D341Med (cell line): Measurements from ENCODE around the gene MRPL32.
"Not testable (repeated sequence)": the region's sequence is repeated elsewhere in the genome, so short reads cannot be mapped to it uniquely, and the experiment has no call there.

Experiments used
- DNase-seq: peaks from one replicate; pipeline ENCODE4 v3.0.0; 2012; ENCODE audit warnings: low spot score

MRPL32 gene

DNA sequence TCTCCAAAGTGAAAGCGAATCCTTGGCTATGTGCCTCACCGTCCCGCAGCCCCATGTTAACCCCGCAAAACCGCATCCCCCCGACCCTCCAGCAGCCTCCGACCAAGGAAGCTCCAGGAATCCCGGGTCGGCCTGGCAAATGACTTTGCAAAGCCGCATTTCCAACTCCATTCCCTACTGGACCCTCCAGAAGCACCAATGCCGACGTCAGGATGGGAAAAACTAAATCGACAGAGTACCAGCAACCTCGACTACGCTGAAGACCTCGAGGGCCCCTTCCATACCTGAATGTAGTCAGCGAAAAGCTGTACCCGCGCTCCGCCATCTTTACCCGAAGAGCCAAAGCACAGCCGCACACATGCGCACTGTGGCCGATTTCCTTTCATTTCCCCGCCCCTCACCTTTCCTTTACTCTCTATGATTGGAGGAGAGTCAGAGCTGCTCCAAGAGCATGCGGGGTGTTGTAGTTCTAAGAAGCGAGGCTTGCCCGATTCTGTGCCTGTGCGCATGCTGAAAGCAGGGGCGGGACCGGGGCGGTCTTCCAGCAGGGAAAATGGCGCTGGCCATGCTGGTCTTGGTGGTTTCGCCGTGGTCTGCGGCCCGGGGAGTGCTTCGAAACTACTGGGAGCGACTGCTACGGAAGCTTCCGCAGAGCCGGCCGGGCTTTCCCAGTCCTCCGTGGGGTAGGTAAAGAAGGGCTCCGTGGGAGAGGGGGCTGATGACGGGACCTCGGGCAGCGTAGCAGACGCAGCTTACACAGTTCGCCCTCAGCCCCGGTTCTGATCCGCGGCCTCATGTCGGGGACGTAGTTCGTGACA is at the start of gene MRPL32, which contains the start of gene PSMA2:
Gene MRPL32, plus strand, starts transcription at position 543 of the 818 bp plus-strand sequence. Its CDS starts 11 bp downstream, at position 554.
Gene PSMA2, minus strand, starts transcription at position 341 of the 818 bp plus-strand sequence. Its CDS starts 16 bp downstream, at position 325.
- DNase-seq: peak; percentile 94

DNA sequence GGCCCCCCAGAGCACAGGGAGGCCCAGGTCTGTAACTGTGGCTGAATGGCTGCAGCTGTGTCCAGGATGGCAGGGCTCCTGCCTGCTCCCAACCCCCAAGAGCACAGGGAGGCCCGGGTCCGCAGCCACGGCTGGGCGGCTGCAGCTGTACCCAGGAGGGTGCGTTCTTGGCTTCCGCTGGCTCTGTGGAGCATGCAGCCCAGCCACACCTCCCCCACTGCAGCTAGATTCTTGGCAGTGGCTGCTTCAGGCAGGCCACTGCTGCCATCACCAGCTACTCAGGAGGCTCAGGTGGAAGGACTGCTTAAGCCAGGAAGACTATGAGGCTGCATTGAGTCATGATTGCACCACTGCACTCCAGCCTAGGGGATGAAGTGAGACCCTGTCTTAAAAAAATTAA is 48.2 kb upstream of the MRPL32 start:
- DNase-seq: no peak

GRCh38 chr7:42885183-42885582 is 47.0 kb upstream of the MRPL32 start:
- DNase-seq: not testable (repeated sequence)

DNA sequence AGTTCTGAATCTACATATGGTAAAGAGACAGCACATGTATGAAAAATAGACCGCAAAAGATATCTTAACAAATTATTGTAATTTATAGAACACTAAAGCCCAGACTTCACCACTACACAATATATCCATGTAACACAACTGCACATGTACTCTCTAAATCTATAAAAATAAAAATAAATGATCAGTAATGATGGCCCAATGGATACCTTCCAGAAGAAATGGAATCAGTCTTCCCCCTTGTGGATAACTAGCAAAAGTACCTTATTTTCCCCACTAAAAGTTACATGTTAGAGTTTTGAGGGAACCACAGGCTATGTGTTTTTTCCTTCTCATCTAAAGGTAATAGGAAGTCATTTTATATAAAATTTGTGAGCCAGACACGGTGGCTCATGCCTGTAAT is 46.0 kb upstream of the MRPL32 start:
- no peak for DNase-seq

- DNase-seq: no peak
These were observed 45.2 kb upstream of the MRPL32 start for GRCh38 chr7:42886893-42887505.

DNA sequence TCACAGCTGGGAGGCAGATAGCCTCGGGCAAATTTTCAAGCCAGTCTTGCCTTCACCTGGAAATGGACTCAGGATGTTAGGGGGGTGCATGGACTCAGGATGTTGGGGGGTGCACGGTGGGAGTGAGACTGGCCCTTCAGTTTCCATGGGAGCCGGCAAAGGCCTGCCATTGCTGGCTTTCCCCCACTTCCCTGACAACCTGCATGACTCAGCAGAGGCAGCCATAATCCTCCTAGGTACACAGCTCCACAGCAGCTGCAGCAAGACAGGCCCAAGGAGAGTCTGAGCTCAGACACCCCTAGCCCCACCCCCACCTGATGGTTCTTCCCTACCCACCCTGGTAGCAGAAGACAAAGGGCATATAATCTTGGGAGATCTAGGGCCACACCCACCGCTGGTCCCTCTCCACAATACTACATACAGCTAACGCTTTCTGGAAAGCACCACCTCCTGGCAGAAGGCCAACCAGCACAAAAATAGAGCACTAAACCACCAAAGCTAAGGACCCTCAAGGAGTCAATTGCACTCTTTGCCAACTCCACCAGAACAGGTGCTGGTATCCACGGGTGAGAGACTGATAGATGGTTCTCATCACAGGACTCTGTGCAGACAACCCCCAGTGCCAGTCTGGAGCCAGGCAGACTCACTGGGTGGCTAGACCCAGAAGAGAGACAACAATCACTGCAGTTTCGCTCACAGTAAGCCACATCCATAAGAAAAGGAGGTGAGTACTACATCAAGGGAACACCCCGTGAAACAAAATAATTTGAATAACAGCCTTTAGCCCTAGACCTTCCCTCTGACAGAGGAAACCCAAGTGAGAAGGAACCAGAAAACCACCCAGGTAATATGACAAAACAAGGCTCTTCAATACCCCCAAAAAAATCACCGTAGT is 38.6 kb upstream of the MRPL32 start:
- no peak for DNase-seq

DNA sequence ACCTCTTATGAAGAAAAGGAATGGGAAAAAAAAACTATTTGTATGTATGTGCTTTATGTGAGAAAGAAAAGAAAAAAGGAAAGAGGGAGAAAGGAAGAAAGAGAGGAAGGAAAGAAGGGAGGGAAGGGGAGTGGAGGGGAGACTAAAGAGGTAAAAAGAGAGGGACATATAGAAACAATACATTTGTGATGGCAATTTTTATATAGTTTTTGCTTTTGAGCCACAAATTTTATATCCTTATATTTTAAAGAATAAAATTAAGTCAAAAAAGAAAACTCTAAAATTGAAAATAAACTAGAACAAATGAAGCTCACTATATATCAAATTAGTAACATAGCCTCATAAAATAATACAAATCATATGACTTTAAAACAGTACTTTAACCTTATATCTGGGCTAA is 31.3 kb upstream of the MRPL32 start:
- no peak for DNase-seq

GRCh38 chr7:42902331-42902730 is 29.8 kb upstream of the MRPL32 start:
- no peak for DNase-seq

GRCh38 chr7:42906181-42906580 is 26.0 kb upstream of the MRPL32 start:
- no peak for DNase-seq

GRCh38 chr7:42907316-42907715 is 24.9 kb upstream of the MRPL32 start:
- no peak for DNase-seq

- no peak for DNase-seq
These were observed 21.9 kb upstream of the MRPL32 start for GRCh38 chr7:42910306-42910705.

DNA sequence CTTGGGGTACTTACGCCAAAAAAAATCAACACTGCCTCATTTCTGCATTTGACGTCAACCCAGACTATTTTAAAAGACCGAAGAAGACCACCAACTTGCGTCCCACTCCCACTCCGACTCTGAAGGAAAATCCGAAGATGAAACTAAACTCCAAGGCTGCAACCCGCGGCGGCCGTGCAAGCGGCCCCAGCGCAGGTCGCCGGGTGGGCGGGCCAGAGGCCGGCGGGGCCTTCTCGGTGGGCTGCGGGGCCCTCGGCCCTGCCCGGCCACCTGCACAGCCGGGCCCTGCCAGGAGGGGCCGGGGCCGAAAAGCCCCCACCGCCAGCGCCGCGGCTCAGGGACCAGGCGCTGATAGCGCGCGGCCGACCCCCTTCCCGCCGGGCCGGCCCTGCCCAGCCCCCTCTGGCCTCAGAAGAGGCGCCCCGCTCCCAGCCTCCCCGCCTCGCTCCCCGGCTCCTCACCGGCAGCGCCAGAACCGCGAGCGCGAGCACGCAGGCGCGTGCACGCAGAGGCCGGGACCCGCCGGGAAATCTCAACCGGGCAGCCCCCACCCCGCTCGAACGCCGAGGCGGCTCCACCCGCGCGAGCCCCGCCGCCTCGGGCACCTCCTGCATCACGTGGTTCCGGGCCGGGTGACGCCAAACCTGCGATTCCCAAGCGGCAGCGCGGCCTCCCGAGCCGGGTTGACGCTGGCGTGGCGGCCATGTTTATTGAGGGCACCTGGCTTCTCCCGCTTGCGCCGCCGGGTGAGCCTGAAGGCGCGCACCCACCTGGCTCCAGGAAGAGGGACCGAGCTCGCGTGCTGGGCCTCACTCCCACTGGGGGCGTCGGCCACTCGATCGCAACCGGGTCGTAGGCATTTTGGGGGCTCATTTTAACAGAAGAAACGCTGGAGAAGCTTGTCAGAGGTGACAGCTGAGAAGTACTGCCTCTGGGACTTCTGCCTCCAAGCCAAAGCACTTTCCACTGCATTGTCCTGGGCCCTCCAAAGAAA is 20.4 kb upstream of the MRPL32 start, which contains the start of gene C7orf25:
Gene C7orf25, minus strand, starts transcription at position 617 of the 994 bp plus-strand sequence. CDS start 1,170 bp downstream, outside the sequence.
- peak; percentile 98 for DNase-seq

GRCh38 chr7:42913591-42913990 is 18.6 kb upstream of the MRPL32 start:
- no peak for DNase-seq

DNA sequence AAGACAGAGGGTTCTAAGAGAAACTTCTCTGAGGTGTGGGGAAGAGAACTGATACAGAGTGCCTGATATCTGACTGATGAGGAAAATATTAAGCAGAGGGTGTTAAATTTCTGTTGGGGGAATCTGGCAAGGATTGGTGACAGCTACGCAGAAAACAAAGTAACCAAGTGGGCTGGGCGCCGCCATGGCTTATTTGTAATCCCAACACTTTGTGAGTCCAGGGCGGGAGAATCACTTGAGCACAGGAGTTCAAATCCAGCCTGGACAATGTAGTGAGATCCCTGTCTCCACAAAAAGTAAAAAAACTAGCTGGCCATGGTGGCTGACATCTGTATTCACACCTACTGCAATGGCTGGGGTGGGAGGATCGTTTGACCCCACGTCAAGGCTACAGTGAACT is 18.2 kb upstream of the MRPL32 start:
- no peak for DNase-seq

DNA sequence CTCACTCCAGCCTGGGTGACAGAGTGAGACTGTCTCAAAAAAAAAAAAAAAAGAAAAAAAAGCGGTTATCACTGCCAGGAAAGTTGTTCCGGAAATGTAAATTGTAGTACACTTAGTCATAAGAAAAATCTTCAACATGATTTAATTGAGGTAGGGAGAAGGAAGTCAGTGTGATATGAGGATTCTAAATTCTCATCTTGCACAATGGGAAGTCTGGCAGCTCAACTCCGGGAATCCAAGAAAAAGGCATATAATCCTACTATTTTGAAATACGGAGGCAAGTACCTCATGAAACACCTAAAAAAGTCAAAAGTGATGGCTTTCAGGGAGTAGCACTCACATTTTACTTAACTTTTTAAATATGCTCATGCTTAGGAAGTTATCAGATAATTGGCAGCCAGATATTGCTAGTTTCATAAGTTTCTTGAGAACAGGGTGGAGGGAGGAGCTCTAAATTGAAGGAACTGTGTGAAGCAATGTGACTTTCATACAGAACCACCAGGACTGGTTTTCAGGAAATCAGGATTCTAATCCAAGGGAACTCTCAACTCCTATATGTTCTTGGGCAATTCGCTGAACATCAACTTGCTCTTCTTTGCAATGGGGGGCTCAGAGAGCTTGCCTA is 17.6 kb upstream of the MRPL32 start:
- DNase-seq: no peak

DNA sequence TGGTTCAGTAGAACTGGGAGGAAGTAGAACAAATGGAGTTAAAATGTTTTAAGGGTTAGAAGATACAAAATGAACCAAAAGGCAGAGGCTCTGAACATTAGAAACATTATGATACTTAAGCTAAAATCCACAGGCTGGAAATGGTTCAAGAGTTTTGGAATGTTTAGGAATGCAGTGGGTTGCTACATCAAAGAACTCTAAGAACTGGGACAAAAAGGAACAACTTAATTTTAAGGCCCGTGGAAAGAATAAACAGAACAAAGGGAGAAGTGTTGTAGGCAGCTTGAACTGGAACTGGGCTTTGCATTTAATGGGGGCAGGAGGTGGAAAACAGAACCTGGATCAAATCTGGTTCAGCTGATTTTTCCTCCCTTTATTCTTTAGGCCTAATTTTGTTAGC is 16.8 kb upstream of the MRPL32 start:
- no peak for DNase-seq

DNA sequence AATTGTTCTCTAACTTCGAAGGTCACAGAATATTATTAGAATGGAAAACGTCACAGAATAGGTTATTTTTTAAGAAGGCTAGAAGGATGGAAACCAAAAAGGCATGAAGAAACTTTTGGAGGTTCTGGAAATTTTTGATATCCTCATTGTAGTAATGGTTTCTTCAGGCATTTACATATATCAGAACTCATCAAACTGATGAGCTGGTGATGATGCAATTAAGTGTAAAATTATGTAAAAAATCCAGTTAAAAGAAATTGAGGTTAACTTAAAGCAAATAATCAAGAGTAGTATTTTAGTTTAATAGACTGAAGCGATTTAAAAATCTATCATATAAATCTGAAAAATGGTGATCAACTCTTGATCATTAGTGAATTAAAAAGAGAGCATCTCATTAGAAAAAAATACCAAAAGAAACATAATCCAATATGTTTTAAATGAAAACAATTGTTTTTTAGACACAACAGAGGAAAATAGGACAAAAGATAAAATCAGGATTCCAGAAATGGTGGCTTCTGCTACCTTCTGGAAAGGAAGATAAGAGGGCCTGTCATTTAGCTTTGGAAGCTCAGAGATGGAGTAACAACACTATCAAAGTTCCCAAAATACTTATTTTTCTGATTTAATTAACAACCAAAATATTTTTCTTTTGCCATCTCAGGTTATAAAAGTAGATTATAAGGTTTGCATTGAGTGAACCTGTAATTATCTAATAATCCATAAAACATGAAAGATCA is 10.0 kb upstream of the MRPL32 start:
- no peak for DNase-seq

DNA sequence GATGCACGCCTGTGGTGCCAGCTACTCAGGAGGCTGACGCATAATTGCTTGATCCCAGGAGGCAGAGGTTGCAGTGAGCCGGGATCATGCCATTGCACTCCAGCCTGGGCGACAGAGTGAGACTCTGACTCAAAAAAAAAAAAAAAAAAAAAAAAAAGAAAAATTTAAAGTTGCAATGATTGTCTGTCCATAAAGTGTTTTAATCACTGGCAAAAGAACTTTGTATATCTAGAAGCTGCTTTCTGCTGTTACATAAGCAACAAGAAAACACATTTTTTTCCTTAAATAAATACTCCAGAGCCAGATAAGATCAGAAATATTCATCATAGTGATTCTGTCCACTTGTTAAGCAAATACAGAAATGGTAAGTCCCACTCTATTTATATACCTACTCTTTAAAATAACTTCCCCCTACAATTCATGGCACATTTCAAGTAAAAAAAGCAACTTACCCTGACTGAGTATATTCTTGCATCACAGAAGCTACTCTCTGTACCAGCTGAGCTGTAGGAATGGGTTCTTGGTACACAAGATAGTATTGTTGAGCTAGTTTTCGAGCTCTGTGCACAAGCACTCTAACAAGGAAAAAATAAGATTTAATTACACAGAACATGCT is 7.8 kb upstream of the MRPL32 start:
- DNase-seq: no peak

- DNase-seq: no peak
These were observed 6.5 kb upstream of the MRPL32 start for GRCh38 chr7:42925630-42926029.
